GM21526 (cell line): ENCODE measurements around the gene CYP3A7.
"Not testable (repeated sequence)": the region's sequence is repeated elsewhere in the genome, so short reads cannot be mapped to it uniquely, and the experiment has no call there.

Experiments used
- ATAC-seq: cut with Tn5 transposase; IDR thresholded peaks from one replicate; pipeline ENCODE4 v1.9.1; 2021; ENCODE audit warnings: moderate library complexity; ENCODE audit not compliant: unreplicated experiment, low FRiP score

CYP3A7 gene

DNA sequence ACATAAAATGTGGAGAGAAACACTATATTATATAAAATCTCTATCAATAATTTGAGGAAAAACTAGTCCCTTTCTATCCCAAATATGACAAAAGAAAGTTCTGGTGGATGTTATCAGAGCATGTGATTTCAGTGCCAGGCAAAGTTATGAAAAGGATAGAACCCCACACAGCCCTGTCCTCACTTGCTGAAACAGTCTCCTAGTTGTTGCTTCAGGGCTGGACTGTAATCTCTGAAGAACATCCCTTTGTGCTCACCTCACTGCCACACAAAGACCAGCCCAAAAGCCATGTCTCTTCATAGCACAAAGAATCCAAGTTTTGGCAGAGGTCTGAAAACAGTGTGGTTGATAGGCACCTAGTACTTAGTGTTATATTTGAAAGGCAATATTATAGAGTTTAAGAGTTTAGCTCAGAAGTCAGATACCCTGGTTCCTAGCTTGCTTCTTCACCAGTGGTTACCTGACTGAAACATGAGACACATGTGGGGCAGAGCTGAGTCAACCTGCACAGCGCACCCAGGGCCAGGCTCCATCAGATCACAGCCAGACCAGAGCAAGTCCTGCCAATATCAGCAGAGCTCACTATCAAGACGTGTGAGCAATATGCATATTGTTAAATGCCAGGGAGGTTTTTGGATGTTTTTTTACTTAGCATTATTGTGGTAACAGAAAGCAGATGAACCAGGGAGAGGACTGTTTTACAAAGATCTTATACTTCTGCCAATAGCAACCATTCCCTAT lies 25.0 kb downstream of the CYP3A7 start:
- no peak for ATAC-seq

DNA sequence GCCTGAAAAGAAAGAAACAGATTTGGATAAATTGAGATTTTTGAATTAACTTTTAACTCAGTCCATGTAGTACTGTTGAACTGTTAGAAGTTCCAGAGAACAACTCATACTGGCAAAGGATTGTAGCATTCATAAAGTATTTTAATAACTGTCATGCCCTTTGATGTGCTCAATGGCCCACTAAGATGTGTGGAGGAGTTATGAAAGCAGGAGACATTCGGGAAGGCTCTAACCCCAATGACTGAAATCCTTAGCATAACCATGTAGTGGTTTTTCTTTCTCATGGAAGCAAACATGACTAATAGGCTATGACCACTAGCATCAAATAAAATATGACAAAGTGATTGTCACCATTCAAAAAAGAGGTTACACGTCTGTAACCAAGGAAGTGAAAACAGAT lies 25.7 kb downstream of the CYP3A7 start:
- no peak for ATAC-seq

DNA sequence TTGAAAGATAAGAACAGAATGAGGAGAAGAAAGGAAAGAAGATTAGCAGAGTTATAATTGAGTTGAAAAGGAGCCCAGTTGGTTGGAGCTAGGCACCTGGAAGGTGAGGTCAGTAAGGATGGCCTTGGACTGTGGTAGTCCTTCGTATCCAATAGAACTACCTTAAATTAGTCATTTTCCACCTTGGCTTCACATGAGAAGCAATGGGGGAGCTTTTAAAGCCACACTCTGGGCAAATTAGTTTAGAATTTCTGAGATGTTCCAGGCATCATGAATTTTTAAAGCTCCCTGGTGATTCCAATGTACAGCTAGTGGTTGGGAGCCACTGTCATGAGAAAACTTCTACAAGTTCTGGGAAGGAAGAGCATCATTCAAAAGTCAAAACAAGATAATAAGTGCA lies 27.9 kb downstream of the CYP3A7 start:
- no peak for ATAC-seq

DNA sequence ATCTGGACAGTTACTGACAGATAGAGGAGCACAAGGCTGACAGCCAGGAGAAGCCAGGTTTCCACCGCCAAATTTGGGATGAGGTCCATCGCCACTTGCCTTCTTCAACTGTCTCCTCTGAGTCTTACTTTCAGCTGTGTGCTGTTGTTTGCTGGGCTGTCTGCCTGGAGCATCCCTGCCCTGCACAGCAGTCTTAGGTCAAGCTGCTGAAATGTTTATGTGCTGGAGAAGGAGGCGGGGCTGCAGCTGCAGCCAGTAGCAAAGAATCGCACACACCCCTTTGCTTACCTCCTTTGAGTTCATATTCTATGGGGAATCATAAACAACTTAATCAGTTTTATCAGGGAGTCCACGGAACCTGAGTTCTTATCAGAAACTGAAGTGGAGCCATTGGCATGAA lies 35.0 kb downstream of the CYP3A7 start:
- ATAC-seq, result no peak

DNA sequence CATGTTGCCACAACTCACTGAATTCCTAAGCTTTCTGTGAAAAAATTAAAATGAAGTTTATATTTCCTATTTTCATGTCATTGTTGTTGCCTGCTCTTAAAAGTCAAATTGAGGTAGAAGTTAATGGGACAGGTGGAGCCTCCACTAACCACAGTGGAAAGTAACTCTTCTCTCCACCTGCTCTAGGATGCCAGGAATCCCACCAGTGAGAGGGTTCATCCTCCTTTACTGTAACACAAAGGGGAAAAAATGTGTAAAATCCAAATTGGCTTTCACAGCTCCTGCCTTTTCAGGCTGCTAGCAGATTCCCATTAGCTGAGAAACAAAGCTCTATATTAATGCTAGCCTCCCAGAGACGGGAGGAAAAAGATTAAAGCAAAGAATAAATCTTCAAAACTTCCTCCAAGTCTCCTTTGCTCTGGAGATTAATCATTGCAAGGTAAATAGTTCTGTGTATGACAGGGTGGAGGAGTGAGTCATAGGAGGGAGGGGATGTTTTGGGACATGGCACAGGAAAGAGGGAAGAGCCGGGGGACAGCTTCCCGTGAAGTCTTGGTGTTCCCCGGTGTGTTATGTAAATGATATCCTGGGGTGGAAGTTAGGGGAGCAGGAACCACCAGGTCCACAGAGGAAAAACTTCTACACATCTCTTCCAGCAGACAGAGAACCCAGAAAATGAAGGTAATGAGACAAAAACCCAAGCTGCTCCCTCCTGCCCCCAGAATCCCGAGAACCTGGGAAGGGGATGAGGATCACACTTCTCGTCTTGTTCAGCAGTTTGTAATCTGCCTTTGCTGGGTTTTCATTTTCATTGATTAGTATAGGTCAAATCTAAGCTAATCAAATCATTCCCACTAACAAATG lies 35.9 kb downstream of the CYP3A7 start:
- not testable (repeated sequence) for ATAC-seq

DNA sequence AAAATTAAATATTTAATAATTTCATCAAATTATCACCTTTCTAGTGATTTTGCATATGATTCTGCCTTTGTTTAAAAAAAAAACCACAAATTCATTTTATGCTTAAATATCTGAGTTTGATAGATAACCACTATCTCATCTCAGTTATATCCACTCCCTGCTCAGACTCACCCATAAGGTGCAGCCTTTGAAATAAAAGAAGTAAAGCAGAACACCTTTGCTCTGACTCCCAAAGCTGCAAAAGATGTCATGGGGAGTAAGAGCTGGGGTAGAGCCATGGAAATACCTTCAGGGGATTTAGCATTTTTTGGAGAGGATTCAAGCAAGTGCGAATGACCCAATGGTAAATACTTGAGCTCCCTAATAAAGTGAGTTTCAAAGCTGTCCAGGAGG lies 40.1 kb downstream of the CYP3A7 start:
- ATAC-seq, result no peak

DNA sequence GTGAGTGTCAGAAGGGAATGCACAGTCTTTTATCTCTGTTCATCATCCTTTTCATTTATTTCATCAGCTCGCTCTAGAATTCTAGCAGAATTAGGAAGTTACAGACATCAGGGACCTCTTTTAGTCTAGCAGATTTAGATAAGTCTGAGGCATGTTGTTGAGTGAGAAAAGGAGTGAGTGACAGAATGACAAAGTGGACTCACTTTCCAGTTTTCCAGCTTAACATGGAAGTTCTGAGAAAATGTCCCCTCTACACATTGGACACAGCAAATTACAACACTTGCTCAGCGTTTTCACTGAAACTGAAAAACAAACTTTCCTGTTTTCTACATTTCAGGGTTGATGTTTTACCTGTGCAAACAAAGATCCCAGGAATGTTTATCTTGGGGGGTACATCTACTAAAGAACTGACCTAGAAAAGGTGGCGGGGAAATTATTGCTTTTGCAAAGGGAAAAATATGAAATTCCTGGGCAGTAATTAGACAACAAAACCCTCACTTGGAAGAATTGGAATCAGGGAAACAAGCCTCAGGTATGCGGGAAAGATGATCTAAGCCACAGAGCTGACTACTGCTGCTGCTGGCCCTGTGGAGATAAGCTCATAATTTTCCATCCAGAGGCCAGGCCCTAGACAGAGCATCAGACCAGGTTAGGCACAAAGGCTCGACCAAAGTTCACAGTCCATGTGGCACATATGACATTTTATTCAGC lies 40.6 kb downstream of the CYP3A7 start:
- ATAC-seq, result no peak

DNA sequence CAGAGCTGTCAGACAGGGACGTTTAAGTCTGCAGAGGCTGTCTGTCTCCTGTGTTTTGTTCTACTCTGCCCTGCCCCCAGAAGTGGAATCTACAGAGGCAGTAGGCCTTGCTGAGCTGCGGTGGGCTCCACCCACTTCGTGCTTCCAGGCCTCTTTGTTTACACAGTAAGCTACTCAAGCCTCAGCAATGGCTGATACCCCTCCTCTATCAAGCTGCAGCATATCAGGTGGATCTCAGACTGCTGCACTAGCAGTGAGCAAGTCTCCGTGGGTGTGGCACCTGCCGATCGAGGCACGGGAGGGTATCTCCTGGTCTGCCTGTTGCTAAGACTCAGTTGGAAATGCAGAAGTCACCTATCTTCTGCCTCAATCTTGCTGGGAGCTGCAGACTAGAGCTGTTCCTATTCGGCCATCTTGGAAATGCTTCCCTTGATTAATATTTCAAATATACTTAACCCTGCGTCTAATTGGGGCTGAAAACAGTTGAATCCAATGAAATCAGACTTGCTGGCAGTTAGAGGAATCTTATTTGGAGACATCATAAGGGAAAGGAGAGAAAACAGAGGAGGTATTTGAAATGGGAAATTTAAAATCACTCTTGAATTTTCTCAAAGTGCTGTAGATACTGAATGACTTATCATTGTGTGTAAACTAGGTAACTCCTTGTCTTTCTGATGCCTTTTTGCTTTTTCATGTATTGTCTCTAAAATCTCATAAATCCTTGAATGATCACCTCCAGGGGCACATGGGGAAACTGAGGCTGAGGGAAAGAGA lies 41.4 kb downstream of the CYP3A7 start:
- no peak for ATAC-seq

DNA sequence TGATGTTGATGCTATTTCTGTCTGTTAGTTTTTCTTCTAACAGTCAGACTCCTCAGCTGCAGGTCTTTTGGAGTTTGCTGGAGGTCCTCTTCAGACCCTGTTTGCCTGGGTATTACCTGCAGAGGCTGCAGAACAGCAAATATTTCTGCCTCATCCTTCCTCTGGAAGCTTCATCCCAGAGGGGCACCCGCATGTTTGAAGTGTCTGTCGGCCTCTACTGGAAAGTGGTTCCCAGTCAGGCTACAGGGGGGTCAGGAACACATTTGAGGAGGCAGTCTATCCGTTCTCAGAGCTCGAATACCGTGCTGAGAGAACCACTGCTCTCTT lies 41.9 kb downstream of the CYP3A7 start:
- ATAC-seq, result no peak

DNA sequence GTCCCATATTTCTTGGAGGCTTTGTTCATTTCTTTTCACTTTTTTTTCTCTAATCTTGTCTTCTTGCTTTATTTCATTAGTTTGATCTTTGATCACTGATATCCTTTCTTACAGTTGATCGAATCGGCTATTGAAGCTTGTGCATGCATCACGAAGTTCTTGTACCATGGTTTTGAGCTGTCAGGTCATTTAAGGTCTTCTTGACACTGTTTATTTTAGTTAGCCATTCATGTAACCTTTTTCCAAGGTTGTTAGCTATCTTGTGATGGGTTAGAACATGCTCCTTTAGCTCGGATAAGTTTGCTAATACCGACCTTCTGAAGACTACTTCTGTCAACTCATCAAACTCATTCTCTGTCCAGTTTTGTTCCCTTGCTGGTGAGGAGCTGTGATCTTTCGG lies 42.4 kb downstream of the CYP3A7 start:
- ATAC-seq, result not testable (repeated sequence)

DNA sequence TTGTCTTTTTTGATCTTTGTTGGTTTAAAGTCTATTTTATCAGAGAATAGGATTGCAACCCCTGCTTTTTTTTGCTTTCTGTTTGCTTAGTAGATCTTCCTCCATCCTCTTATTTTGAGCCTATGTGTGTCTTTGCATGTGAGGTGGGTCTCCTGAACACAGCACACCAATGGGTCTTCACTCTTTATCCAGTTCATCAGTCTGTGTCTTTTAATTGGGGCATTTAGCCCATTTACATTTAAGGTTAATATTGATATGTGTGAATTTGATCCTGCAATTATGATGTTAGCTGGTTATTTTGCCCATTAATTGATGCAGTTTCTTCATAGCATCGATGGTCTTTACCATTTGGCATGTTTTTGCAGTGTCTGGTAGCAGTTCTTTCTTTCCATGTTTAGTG lies 43.3 kb downstream of the CYP3A7 start:
- ATAC-seq, result not testable (repeated sequence)

DNA sequence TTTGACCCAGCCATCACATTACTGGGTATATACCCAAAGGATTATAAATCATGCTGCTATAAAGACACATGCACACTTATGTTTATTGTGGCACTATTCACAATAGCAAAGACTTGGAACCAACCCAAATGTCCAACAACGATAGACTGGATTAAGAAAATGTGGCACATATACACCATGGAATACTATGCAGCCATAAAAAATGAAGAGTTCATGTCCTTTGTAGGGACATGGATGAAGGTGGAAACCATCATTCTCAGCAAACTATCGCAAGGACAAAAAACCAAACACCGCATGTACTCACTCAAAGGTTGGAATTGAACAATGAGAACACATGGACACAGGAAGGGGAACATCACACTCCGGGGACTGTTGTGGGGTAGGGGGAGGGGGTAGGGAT lies 44.1 kb downstream of the CYP3A7 start:
- not testable (repeated sequence) for ATAC-seq

DNA sequence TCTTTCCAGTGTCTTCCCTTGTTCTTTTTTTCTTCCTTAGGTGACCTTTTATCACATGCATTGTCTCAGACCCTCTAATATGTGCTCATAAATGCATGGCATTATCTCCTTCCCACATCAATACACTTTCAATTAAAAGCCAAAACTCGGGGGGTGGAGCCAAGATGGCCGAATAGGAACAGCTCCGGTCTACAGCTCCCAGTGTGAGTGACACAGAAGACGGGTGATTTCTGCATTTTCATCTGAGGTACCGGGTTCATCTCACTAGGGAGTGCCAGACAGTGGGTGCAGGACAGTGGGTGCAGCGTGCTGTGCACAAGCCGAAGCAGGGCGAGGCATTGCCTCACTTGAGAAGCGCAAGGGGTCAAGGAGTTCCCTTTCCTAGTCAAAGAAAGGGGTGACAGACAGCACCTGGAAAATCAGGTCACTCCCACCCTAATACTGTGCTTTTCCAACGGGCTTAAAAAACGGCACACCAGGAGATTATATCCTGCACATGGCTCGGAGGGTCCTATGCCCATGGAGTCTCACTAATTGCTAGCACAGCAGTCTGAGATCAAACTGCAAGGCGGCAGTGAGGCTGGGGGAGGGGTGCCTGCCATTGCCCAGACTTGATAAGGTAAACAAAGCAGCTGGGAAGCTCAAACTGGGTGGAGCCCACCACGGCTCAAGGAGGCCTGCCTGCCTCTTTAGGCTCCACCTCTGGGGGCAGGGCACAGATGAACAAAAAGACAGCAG lies 49.0 kb downstream of the CYP3A7 start:
- ATAC-seq, result not testable (repeated sequence)

DNA sequence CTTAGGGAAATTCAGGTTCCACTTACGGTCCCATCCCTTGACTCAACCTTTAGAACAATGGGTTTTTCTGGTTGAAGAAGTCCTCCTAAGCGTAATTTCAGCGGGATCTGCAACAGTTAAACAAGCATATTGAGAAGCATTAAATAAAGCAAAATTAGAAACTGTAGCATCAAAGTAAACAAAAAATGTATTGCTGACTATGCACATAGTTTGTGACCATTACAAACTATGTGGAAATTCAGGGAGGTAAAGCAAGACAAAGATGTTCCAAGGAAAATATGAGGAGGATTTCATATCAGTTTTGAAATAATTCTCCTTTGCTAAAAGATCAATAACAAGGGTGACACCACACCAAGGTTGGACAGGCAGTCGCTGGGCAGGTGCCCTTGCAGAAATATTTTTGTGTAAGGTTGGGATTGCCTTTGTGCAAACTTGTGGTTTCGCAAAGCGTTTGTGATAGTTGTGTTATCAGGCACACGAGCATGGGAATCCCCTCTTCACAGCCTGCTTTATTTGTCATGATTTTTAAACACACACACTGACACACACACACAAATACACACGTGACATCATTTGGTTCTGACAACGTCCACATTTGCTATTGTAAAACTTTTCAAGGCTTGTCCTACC lies 49.8 kb downstream of the CYP3A7 start:
- no peak for ATAC-seq

DNA sequence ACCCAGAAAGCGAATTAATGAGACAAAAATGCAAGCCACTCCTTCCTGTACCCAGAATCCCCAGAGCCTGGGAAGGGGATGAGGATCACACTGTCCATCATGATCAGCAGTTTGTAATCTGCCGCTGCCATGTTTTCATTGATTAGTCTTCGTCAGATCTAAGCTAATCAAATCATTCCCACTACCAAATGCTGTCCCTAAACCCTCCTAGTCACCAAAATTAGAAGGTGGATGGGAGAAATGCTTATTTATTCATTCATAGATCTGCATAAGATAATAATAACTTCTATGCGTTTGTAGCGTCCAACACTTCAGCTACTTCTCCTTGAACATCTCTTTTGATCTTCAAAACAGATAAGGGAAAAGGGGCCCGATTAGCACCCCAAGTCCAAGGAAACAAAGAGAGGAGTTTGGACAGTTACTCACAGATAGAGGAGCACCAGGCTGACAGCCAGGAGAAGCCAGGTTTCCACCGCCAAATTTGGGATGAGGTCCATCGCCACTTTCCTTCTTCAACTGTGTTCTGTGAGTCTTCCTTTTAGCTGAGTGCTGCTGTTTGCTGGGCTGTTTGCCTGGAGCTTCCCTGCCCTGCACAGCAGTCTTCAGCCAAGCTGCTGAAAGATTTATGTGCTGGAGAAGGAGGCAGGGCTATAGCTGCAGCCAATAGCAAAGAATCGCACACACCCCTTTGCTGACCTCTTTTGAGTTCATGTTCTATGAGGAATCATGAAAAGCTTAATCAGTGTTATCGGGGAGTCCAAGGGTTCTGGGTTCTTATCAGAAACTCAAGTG lies 55.4 kb downstream of the CYP3A7 start, which contains the start of gene CYP3A5:
CYP3A5 (minus strand) TSS at position 597 of the 792 bp plus-strand sequence; CDS start at position 497, 100 bp downstream.
- no peak for ATAC-seq

DNA sequence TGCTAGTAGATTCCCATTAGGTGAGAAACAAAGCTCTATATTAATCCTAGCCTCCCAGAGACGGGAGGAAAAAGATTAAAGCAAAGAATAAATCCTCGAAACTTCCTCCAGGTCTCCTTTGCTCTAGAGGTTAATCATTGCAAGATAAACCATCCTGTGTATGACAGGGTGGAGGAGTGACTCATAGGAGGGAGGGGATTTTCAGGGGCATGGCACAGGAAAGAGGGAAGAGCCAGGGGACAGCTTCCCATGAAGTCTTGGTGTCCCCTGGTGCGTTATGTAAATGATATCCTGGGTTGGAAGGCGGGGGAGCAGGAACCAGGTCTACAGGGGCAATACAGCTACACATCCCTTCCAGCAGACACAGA lies 56.0 kb downstream of the CYP3A7 start:
- no peak for ATAC-seq

DNA sequence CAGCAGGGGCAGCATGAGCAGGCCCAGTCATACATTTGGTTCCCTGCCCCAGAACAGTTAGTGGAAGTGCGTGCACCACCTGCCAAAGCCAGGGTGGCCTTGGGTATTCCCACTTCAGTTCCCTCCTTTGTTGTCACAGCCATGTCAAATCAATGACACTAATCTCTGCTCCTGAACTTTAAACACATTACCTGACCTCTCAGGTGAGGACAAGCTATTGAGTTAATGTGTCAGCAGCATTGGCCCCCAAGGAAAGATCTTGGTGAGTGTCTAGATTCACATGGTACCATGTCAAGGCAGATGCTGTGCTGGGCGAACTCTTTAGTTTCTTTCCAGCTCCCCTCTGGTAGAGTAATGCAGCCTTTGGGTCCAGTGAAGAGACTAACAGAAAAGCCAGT lies 57.3 kb downstream of the CYP3A7 start:
- no peak for ATAC-seq

DNA sequence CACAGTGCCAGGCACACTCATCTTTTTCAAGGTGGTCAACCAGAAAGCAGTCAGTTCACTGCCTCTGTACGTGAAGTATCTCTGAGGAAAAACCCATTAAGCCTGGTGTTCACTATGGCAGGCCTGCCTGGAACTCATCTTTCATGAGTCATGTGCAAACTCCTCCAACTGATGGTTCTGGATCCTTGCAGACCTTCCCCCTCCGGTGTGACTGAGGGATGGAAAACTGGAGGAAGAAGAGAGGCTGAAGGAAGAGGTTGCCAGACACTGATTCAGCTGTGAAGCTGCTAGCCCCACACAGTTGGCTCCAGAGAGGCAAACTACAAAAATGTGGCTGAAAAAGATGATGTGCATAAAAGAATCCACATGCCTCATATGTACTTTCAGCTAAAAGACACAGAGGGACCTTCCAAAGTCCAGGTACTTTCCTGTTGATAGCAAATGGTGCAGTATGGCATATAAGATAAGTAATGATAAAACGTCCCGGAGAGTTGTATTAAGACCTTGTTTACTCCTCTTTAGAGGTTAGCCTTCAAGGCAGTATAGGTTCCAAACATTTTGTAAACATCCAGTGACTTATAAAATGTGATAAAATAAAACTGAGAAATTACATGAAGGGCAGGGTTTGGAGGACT lies 57.9 kb downstream of the CYP3A7 start:
- no peak for ATAC-seq
